OCI-LY1 (cell line): ENCODE measurements around the gene SH3TC2.

ENCODE experiments used
- CTCF ChIP-seq: fragments of 200-600 bp; sonication (generic), shearing (Covaris generic); IDR thresholded peaks from 2 replicates; pipeline ENCODE4 v1.5.1; 2017; ENCODE audit warnings: mild to moderate bottlenecking, antibody characterized with exemption, low read length, moderate library complexity, mixed read lengths
- EZH2 ChIP-seq: fragments of 200-600 bp; sonication (generic), shearing (Covaris generic); IDR thresholded peaks from 2 replicates; pipeline ENCODE4 v1.8.0; 2017; ENCODE audit warnings: borderline replicate concordance, mixed run types, mild to moderate bottlenecking, antibody characterized with exemption, low read length, moderate library complexity, mixed read lengths

- TF ChIP-seq CTCF (no peak), EZH2 (no peak)
Observed at GRCh38 chr5:148979083-148979723, 83.7 kb downstream of the SH3TC2 start.
